Stimulated activated CD4-positive, alpha-beta T cell treated with anti-CD3 and anti-CD28 coated beads, Interleukin-1b, Interleukin-23, amount 100 ng/mL, for 24 hours (primary cell): Measurements from ENCODE around the gene ATP5F1E.

ENCODE experiments used
- DNase-seq, 4 experiments: peaks; one replicate each; pipeline ENCODE4 v3.0.0-alpha.2; 2020; ENCODE audit warnings: low read depth in 4 of 4, low spot score in 1 of 4

ATP5F1E gene

GRCh38 chr20:59032023-59032712 is at the start of gene ATP5F1E:
Gene ATP5F1E (minus strand): TSS chr20:59032335. CDS start chr20:59032251, 84 bp downstream.
- peak; percentile 89 to 95 (median 90) for DNase-seq

- no peak for DNase-seq
These were observed 48.9 kb upstream of the ATP5F1E start for GRCh38 chr20:59081036-59081435.

GRCh38 chr20:59078231-59078630 is 46.1 kb upstream of the ATP5F1E start:
- no peak for DNase-seq

- no peak for DNase-seq
These were observed 45.6 kb upstream of the ATP5F1E start for GRCh38 chr20:59077705-59078104.

GRCh38 chr20:59075934-59076508 is 43.9 kb upstream of the ATP5F1E start:
- DNase-seq = no peak

GRCh38 chr20:59074456-59074855 is 42.3 kb upstream of the ATP5F1E start:
- DNase-seq = no peak

GRCh38 chr20:59073582-59073981 is 41.4 kb upstream of the ATP5F1E start:
- no peak for DNase-seq

GRCh38 chr20:59071216-59071615 is 39.1 kb upstream of the ATP5F1E start:
- no peak for DNase-seq

GRCh38 chr20:59069026-59069425 is 36.9 kb upstream of the ATP5F1E start:
- DNase-seq = no peak

- no peak for DNase-seq
These were observed 36.4 kb upstream of the ATP5F1E start for GRCh38 chr20:59068534-59068933.

GRCh38 chr20:59064214-59064722 is 32.1 kb upstream of the ATP5F1E start:
- no peak for DNase-seq

- DNase-seq = no peak
These were observed 31.5 kb upstream of the ATP5F1E start for GRCh38 chr20:59063358-59064213.

- DNase-seq = no peak
These were observed 29.9 kb upstream of the ATP5F1E start for GRCh38 chr20:59062081-59062480.

GRCh38 chr20:59055302-59055701 is 23.2 kb upstream of the ATP5F1E start:
- no peak for DNase-seq

GRCh38 chr20:59051666-59052185 is 19.6 kb upstream of the ATP5F1E start:
- DNase-seq = no peak

- no peak for DNase-seq
These were observed 18.3 kb upstream of the ATP5F1E start for GRCh38 chr20:59050437-59050836.

- DNase-seq = no peak
These were observed 16.5 kb upstream of the ATP5F1E start for GRCh38 chr20:59048681-59049030.

- DNase-seq = no peak
These were observed 16.0 kb upstream of the ATP5F1E start for GRCh38 chr20:59047938-59048680.

GRCh38 chr20:59046862-59047261 is 14.7 kb upstream of the ATP5F1E start:
- no peak for DNase-seq

- no peak for DNase-seq
These were observed 12.7 kb upstream of the ATP5F1E start for GRCh38 chr20:59044796-59045195.

GRCh38 chr20:59044295-59044694 is 12.2 kb upstream of the ATP5F1E start:
- no peak for DNase-seq
